Measurements from ENCODE around the gene MARK2.

Gene MARK2

DNA sequence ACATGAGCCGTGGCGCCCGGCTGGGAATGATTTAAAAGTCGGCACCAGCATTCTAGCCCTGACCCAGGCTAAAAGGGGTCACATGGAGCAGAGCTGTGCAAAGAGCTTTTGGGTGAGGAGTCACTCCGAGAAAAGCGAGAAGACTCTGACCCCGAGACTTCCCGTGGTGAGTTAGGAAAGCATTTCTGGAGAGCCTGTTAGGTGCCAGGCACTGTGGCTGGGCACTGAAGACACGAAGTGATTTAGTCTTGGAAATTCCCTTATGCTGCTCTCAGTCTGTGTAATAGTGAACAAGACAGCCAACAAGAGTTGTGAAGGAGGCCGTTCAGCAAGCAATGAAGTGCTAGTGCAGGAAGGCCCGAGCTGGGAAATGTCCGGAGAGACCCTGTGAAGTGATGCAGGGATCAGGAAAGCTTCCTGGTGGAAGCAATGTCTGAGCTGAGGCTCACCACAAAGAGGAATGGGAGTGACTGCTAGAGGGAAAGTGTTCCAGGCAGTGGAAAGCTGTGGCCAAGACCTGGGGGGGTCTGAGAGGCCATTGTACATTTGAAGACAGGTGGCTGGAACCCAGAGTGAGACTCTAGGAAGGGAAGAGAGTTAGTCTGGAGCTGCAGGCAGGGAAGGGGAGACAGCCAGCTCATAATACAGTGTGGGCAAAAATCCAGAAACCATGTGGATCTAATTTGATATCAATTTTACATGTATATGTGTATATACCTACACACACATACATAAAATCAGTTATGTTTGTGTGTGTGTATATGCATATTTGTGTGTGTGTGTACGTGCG, 31.6 kb downstream of the MARK2 start:
- no peak for ATAC-seq
- TF ChIP-seq BACH2 (CRISPR knock-in tag; IDR thresholded peaks at IDR 0.05; ENCODE audit: borderline replicate concordance) (no peak), TOX (CRISPR knock-in tag; IDR thresholded peaks at IDR 0.05; ENCODE audit: borderline replicate concordance) (no peak), ZNF70 (CRISPR knock-in tag; IDR thresholded peaks at IDR 0.05) (no peak), SNAI2 (CRISPR knock-in tag; IDR thresholded peaks at IDR 0.05) (no peak), ZC3H10 (CRISPR knock-in tag; IDR thresholded peaks at IDR 0.05) (no peak)

DNA sequence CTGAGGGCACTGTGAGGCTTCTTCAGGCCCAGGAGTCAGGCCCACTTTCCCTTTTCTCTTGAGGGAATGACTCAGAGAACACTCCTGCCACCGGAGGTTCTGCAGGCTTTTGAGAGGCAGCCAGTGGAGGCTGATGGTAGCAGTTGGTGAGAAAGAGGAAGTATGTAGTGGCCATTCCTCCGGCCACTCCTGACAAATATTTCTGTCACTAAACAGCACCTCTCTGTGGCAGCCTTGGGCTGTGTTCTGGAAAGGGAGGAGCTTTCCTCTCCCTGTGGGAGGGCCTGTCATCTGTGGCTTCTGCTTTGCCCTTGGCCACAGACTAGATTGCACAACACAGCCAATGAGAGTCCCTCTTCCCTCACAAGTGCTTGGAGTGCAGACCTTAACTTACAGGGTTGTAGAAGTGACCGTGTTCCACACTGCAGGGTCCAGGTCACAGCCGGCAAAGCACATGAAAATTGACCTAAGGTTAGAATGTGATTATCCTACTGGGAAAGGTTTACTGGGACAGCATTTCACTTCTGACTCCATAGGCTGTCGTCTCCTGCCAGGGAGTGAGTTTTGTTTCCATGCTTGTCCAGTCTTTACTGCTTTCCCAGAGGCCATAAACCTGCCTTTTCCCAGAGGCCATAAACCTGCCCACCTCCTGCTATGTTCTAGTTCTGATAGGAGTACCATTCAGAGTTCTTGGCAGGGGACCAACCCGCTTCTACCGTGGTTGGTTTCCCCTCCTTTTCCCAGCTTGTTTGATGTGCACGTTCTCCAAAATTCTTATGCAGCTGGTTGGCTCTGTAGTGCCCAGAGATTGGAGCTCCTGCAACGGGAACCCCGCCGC, 33.3 kb downstream of the MARK2 start:
- ATAC-seq: peak; percentile 99
- TF ChIP-seq ZNF8 (CRISPR knock-in tag; IDR thresholded peaks at IDR 0.05) (no peak), OSR1 (CRISPR knock-in tag; IDR thresholded peaks at IDR 0.05) (no peak)
- TF ChIP-seq, protein P1, sequence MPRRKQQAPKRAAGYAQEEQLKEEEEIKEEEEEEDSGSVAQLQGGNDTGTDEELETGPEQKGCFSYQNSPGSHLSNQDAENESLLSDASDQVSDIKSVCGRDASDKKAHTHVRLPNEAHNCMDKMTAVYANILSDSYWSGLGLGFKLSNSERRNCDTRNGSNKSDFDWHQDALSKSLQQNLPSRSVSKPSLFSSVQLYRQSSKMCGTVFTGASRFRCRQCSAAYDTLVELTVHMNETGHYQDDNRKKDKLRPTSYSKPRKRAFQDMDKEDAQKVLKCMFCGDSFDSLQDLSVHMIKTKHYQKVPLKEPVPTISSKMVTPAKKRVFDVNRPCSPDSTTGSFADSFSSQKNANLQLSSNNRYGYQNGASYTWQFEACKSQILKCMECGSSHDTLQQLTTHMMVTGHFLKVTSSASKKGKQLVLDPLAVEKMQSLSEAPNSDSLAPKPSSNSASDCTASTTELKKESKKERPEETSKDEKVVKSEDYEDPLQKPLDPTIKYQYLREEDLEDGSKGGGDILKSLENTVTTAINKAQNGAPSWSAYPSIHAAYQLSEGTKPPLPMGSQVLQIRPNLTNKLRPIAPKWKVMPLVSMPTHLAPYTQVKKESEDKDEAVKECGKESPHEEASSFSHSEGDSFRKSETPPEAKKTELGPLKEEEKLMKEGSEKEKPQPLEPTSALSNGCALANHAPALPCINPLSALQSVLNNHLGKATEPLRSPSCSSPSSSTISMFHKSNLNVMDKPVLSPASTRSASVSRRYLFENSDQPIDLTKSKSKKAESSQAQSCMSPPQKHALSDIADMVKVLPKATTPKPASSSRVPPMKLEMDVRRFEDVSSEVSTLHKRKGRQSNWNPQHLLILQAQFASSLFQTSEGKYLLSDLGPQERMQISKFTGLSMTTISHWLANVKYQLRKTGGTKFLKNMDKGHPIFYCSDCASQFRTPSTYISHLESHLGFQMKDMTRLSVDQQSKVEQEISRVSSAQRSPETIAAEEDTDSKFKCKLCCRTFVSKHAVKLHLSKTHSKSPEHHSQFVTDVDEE (CRISPR knock-in tag; IDR thresholded peaks at IDR 0.05): no peak

DNA sequence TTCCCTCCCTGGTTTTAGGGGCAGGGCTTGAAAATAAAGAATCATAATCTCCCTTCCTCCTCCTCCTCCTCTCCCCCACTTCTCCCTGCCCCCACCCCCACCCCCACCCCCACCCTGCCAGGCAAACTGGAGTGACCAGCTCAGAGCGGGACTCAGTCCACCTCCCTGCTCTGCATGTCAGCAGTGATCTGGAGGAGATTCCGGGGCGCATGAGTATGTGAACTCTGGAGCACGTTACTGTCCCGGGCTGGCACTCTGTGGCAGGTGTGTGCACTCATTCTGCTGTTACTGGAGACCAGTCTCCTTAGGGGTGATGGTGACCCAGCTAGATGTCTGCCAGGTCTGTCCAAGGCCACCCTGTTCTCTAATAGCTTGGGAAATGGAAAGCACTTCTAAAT, 33.9 kb downstream of the MARK2 start:
- ATAC-seq: no peak

DNA sequence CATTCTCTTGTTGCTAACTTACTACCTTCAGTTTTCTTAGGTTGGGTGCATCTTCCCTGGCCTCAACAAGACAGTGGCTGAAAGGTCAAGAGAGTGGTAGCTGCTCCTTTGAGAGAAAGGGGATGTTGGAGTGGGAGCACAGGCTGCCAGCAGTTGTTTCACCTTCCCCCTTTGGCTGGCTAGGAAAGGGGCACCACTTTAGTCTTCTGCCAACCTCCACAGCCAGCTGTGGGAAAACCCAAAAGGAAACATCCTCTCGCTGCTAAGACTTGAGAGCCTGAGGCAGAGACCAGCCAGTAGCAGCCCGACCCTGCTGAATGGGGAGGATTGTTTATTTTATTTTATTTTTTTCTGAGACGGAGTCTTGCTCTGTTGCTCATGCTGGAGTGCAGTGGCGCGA, 34.4 kb downstream of the MARK2 start:
- TF ChIP-seq OSR1 (CRISPR knock-in tag; IDR thresholded peaks at IDR 0.05) (no peak), ARNTL (CRISPR knock-in tag; IDR thresholded peaks at IDR 0.05; ENCODE audit: borderline replicate concordance, low read depth) (no peak), RARB (CRISPR knock-in tag; IDR thresholded peaks at IDR 0.05) (no peak), ZNF70 (CRISPR knock-in tag; IDR thresholded peaks at IDR 0.05) (no peak), TOX (CRISPR knock-in tag; IDR thresholded peaks at IDR 0.05; ENCODE audit: borderline replicate concordance) (no peak), TCF4 (CRISPR knock-in tag; IDR thresholded peaks at IDR 0.05; ENCODE audit: borderline replicate concordance) (no peak), CSDC2 (CRISPR knock-in tag; IDR thresholded peaks at IDR 0.05) (no peak), GLIS3 (CRISPR knock-in tag; IDR thresholded peaks at IDR 0.05) (no peak)
- TF ChIP-seq, protein P2, sequence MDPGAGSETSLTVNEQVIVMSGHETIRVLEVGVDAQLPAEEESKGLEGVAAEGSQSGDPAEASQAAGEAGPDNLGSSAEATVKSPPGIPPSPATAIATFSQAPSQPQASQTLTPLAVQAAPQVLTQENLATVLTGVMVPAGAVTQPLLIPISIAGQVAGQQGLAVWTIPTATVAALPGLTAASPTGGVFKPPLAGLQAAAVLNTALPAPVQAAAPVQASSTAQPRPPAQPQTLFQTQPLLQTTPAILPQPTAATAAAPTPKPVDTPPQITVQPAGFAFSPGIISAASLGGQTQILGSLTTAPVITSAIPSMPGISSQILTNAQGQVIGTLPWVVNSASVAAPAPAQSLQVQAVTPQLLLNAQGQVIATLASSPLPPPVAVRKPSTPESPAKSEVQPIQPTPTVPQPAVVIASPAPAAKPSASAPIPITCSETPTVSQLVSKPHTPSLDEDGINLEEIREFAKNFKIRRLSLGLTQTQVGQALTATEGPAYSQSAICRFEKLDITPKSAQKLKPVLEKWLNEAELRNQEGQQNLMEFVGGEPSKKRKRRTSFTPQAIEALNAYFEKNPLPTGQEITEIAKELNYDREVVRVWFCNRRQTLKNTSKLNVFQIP (CRISPR knock-in tag; IDR thresholded peaks at IDR 0.05; ENCODE audit: borderline replicate concordance, low read depth): no peak
- ATAC-seq: no peak

More for the DNA sequence above, 33.9 kb downstream of the MARK2 start:
- TF ChIP-seq, protein P3, sequence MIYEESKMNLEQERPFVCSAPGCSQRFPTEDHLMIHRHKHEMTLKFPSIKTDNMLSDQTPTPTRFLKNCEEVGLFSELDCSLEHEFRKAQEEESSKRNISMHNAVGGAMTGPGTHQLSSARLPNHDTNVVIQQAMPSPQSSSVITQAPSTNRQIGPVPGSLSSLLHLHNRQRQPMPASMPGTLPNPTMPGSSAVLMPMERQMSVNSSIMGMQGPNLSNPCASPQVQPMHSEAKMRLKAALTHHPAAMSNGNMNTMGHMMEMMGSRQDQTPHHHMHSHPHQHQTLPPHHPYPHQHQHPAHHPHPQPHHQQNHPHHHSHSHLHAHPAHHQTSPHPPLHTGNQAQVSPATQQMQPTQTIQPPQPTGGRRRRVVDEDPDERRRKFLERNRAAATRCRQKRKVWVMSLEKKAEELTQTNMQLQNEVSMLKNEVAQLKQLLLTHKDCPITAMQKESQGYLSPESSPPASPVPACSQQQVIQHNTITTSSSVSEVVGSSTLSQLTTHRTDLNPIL (CRISPR knock-in tag; IDR thresholded peaks at IDR 0.05; ENCODE audit: low read depth): no peak
- TF ChIP-seq TCF4 (CRISPR knock-in tag; IDR thresholded peaks at IDR 0.05; ENCODE audit: borderline replicate concordance): no peak
- TF ChIP-seq TOX (CRISPR knock-in tag; IDR thresholded peaks at IDR 0.05; ENCODE audit: borderline replicate concordance): no peak
- no peak for TF ChIP-seq CSDC2 (CRISPR knock-in tag; IDR thresholded peaks at IDR 0.05)
- no peak for TF ChIP-seq ZC3H10 (CRISPR knock-in tag; IDR thresholded peaks at IDR 0.05)
- TF ChIP-seq ZNF565 (CRISPR knock-in tag; conservative IDR thresholded peaks at IDR 0.05; ENCODE audit: low read depth): no peak

DNA sequence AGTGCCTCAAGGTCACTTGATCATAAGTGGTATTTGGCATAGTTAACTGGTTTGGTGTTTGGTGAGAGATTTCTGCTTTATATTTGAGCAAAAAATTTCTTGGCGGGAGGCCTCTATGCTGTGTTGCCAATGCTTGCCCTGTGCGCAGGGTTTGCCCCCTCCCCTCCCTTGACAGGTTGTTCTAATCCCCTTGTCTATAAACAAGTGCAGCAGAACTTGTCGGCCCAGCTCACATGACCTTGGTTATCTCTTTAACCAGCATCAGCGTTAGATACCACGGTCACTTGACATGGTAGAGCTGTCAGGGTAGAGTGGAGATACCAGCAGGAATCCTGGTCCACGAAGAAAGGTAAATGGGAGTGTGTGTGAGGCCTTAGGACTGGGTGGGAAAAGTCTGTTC, 35.6 kb downstream of the MARK2 start:
- ATAC-seq: no peak
- no peak for TF ChIP-seq ZC3H10 (CRISPR knock-in tag; IDR thresholded peaks at IDR 0.05)

DNA sequence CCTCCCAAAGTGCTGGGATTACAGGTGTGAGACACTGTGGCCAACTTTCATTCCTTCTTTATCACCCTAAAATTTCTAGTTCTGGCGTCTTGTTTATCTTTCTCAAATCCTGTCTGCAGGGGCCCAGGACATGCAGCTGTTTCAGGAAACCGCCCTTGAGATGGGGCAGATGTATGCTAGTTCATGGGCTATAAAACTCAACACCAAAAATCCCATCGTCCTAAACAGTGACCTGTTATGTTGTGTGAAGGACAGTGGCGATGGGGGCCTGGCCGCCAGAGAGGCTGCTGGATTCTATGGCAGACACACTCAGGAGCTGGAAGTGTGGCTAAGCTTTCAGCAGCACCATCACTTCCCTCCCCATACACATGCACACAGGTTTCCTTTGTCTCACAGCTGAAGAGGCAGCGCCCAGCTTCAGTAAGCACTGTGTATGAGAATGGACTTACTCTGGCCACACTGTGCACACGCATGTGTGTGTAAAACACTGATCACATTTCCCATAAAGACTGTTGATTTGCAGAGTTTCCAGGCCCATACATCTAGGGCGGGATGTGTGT, 36.7 kb downstream of the MARK2 start:
- no peak for TF ChIP-seq ZNF565 (CRISPR knock-in tag; conservative IDR thresholded peaks at IDR 0.05; ENCODE audit: low read depth)
- no peak for TF ChIP-seq TCF4 (CRISPR knock-in tag; IDR thresholded peaks at IDR 0.05; ENCODE audit: borderline replicate concordance)
- no peak for ATAC-seq
